Neuron (in vitro differentiated cells): Measurements from ENCODE around the gene AFAP1L1.

Experiments used
- H2AFZ ChIP-seq: one replicate; pipeline ENCODE4 v1.6.1; 2013; ENCODE audit warnings: low read depth, mild to moderate bottlenecking, inconsistent platforms, low read length, moderate library complexity
- H3K27me3 ChIP-seq: one replicate; pipeline ENCODE4 v1.6.1; 2013; ENCODE audit warnings: low read length; ENCODE audit not compliant: insufficient read depth
- H3K36me3 ChIP-seq: one replicate; pipeline ENCODE4 v1.6.1; 2013; ENCODE audit warnings: low read length; ENCODE audit not compliant: insufficient read depth
- H3K4me1 ChIP-seq: one replicate; pipeline ENCODE4 v1.6.1; 2013; ENCODE audit warnings: low read length; ENCODE audit not compliant: insufficient read depth
- H3K4me3 ChIP-seq: 2 replicates; pipeline ENCODE4 v1.5.1; 2013; ENCODE audit warnings: mild to moderate bottlenecking, low read length, moderate library complexity
- H3K9me3 ChIP-seq: one replicate; pipeline ENCODE4 v1.6.1; 2013; ENCODE audit warnings: low read length

Gene AFAP1L1

GRCh38 chr5:149282027-149282965 is 10.6 kb downstream of the AFAP1L1 start:
- no peak overlapping the region for H3K4me3 ChIP-seq
- no peaks in the 10 kb centered on the region for H3K27me3 ChIP-seq
- H2AFZ ChIP-seq, result no peak overlapping the region
- no peaks in the 10 kb centered on the region for H3K9me3 ChIP-seq
- H3K4me1 ChIP-seq, result no peaks in the 10 kb centered on the region
- no peaks in the 10 kb centered on the region for H3K36me3 ChIP-seq

GRCh38 chr5:149282966-149283332 is 11.3 kb downstream of the AFAP1L1 start:
- H3K27me3 ChIP-seq, result no peaks in the 10 kb centered on the region
- H3K36me3 ChIP-seq, result no peaks in the 10 kb centered on the region
- H2AFZ ChIP-seq, result no peak overlapping the region
- no peaks in the 10 kb centered on the region for H3K9me3 ChIP-seq
- H3K4me1 ChIP-seq, result no peaks in the 10 kb centered on the region
- H3K4me3 ChIP-seq, result no peak overlapping the region

- H3K27me3 ChIP-seq, result no peaks in the 10 kb centered on the region
These were observed 12.2 kb downstream of the AFAP1L1 start for GRCh38 chr5:149283626-149284480.

DNA sequence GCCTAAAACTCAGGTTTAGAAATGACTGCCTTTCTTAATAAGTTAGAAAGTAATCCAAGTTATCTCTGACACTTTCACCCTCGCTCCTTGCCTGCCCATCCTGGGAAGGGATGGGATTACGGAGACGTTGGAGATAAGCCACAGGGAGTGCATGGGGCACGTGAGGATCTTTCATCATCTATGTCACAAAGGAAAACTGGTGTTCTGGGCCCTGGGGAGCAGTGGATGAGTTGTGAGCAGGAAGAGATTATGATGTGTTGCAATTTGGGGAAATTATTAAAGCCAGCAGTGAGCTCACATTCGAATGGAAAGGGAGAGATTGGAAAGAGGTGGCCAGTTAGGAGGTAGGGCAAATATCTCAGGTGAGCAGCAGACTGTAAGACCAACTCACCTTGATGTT is 12.8 kb downstream of the AFAP1L1 start:
- Histone ChIP-seq H3K27me3 (no peaks in the 10 kb centered on the region), H3K4me1 (no peaks in the 10 kb centered on the region), H3K4me3 (no peak overlapping the region), H2AFZ (no peak overlapping the region), H3K36me3 (no peaks in the 10 kb centered on the region), H3K9me3 (no peaks in the 10 kb centered on the region)

More at GRCh38 chr5:149283626-149284480, 12.2 kb downstream of the AFAP1L1 start:
- Histone ChIP-seq H2AFZ (no peak overlapping the region), H3K4me3 (no peak overlapping the region), H3K9me3 (no peaks in the 10 kb centered on the region), H3K4me1 (no peaks in the 10 kb centered on the region), H3K36me3 (no peaks in the 10 kb centered on the region)

GRCh38 chr5:149285153-149285552 is 13.5 kb downstream of the AFAP1L1 start:
- Histone ChIP-seq H3K36me3 (no peaks in the 10 kb centered on the region), H3K4me3 (no peak overlapping the region), H2AFZ (no peak overlapping the region), H3K9me3 (no peaks in the 10 kb centered on the region), H3K4me1 (no peaks in the 10 kb centered on the region), H3K27me3 (no peaks in the 10 kb centered on the region)

DNA sequence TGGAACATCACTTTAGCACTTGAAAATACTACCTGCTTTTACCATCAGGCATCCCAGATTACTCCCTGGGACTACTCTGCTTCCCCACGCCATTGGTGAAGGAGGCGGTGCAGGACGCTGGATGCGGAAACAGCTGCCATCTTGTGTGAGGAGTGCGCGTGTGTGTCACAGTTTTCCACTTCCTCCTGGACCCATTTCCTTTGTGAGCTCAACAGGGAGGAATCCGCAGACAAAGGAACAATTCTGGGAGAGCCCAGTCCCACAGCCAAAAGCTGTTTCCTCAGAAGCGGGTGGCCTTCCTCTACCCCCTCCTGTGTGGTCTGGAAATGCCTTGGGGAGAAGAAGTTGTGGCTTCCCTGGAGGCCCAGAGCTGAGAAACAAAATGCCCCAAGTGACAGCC is 16.8 kb downstream of the AFAP1L1 start:
- no peaks in the 10 kb centered on the region for H3K9me3 ChIP-seq
- no peak overlapping the region for H3K4me3 ChIP-seq
- H3K4me1 ChIP-seq, result no peaks in the 10 kb centered on the region
- H3K36me3 ChIP-seq, result no peaks in the 10 kb centered on the region
- no peak overlapping the region for H2AFZ ChIP-seq
- peaks cover 5% of the 10 kb centered on the region for H3K27me3 ChIP-seq

DNA sequence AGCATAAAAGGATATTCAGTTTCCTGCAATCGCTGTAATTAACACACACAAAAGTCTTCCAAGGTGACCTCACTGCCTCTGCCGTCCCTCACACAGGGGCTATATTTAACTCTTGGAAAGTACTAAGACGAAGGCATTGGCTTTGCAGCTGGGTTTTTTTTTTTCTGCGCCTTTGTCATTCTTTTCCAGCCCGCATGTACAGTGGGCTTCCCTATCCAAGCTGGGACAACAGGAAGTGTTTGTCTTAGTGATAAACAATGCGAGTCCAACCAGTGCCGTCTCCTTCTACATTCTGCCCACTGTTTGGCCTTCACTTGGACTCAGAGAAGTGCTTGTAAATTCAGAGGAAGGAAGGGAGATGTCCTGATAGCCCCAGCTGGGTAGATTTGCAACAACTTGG is 17.6 kb downstream of the AFAP1L1 start:
- no peak overlapping the region for H2AFZ ChIP-seq
- peaks cover 6% of the 10 kb centered on the region for H3K27me3 ChIP-seq
- no peak overlapping the region for H3K4me3 ChIP-seq
- H3K9me3 ChIP-seq, result no peaks in the 10 kb centered on the region
- no peaks in the 10 kb centered on the region for H3K36me3 ChIP-seq
- no peaks in the 10 kb centered on the region for H3K4me1 ChIP-seq

DNA sequence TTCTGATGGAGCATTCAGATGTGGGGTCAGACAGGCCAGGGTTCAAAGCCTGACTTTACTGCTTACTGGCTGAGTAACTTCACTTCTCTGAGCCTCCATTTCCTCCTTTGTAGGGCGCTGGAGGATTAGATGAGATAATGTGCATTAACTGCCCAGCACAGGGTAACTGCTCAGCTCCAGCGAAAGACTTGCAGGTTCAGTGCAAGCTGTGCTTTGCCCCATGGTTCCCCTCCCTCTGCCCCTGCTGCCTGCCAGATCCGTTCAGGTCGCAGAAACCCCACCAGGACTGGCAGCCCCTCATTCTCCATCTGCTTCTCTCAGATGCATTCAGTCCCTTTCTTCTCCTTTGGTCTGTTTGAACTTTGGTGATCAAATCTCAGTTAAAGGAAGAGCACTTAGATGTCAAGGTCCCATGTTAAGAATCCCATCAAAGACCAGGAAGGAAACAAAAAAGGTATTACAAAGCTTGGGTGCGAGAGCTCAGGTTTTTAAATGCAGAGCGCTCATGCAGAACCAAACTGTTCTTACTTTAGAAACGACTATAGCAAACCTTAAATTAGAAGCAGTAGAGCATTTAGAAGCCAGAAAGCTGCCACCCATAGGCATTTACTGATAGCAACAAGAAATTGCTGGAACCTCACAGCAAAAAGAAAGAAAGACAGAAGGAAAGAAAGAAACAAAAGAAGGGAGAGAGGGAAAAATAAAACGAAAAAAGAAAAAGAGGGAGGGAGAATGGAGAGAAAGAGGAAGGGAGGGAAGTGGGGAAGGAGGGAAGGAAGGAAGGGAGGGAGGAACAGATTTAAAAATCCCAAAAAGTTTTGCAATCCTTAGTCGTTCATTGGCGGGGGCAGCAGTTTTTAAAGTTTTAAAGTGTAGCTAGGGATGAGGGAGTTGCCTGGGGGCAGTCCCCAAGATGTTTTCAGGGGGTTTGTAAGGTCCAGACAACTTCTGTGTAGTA is 23.5 kb downstream of the AFAP1L1 start:
- H3K36me3 ChIP-seq, result no peaks in the 10 kb centered on the region

DNA sequence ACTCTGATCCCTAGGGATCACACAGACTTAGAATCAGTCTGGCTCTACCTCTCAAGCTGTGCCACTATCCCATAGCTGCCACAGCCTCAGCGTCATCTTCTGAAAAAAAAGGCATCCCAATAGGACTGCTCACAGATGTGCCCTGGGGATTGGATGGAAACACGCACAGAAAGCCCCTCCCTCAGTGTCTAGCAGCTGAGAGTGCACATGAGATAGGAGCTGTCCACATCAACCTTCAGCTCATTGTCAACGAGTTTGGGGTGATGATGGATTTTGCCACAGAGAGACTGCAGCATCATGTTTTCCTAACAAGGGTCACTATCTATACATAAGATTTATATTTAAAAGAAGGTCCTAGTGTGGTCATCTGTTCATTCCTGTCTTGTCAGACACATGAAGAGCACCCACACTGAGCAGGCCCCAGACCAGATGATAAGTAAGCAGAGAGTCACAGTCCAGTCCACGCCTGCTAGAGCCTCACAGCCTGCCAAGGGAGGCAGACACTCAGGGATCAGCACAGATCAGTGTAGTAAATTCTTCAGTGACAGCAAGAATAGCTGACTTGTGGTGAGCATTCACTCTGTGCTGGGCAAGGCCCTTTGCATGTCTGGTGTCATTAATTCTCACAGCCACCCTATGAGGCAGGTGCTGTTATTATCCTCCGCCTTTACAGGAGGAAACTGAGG is 25.8 kb downstream of the AFAP1L1 start:
- H3K4me3 ChIP-seq, result no peak overlapping the region
- H3K4me1 ChIP-seq, result no peaks in the 10 kb centered on the region
- no peaks in the 10 kb centered on the region for H3K9me3 ChIP-seq
- H3K27me3 ChIP-seq, result peaks cover 18% of the 10 kb centered on the region
- H2AFZ ChIP-seq, result no peak overlapping the region
- H3K36me3 ChIP-seq, result no peaks in the 10 kb centered on the region

More for the DNA sequence above, 23.5 kb downstream of the AFAP1L1 start:
- Histone ChIP-seq H3K9me3 (no peaks in the 10 kb centered on the region), H3K4me3 (no peak overlapping the region), H3K27me3 (peaks cover 18% of the 10 kb centered on the region), H2AFZ (no peak overlapping the region), H3K4me1 (no peaks in the 10 kb centered on the region)

DNA sequence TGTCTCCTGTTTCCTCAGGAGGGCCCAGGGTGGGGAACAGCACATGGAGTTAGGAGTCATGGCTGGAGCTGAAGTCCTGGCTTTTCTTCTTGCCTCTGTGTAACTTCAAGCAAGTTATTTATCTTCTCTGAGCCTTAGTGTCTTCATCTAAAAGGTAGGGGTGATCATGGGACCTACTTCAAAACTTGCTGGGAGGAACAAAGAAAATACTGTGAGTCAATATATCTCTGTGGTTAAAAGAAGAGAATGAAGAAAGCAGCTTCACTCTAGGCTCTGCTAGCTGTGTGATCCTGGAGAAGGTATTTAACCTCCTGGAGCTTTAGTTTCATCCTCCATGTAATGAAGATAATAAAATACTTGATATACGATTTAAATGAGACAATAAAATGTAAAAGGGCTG is 26.5 kb downstream of the AFAP1L1 start:
- H2AFZ ChIP-seq, result no peak overlapping the region
- no peaks in the 10 kb centered on the region for H3K9me3 ChIP-seq
- H3K4me1 ChIP-seq, result no peaks in the 10 kb centered on the region
- peaks cover 13% of the 10 kb centered on the region for H3K27me3 ChIP-seq
- no peaks in the 10 kb centered on the region for H3K36me3 ChIP-seq
- no peak overlapping the region for H3K4me3 ChIP-seq

DNA sequence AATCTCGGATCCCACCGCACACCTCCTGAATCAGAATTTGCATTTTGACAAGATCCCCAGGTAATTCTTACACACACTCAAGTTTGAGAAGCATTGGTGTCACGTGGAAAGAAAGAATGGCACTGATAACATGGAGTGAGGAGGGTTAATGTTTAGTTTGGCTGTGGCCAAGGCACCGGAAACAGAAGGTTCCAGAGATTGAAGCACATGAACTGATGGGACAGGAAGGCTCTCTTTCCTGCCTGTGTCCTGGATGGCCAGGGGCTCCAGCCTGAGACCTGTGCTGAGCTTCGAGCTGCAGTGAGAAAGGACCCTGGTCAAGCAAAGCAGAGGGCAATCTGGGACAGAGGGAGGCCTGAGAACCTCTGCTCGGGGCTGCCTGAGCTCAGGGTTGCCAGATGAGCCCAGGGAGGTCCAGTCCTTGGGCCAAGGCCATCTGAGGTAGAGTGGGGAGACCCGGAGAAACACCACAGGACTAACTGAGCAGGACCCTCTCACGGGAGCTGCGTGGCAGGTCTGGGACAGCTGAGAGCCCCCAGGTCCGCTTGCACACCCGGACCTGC is 27.3 kb downstream of the AFAP1L1 start:
- Histone ChIP-seq H3K9me3 (no peaks in the 10 kb centered on the region), H3K4me1 (no peaks in the 10 kb centered on the region), H3K36me3 (no peaks in the 10 kb centered on the region), H2AFZ (no peak overlapping the region), H3K27me3 (peaks cover 15% of the 10 kb centered on the region), H3K4me3 (no peak overlapping the region)
